ENCODE measurements around the gene ENG. TPM values are rescaled to one million over a fixed set of nuclear protein-coding genes. Genes with fewer than 3 reads are reported as not detected.

Gene ENG
- total and polyA plus RNA-seq, 2 of the 8 experiments (the other 6 are each of a cell fraction or from before 2014, with no cell fraction given) = 1.8 to 4.4 TPM

- Histone ChIP-seq H2AFZ (ENCODE audit: low read length) (no peak overlapping the region), H3K4me3 (ENCODE audit: extremely low read depth in 1 of 4, insufficient read depth in 2 of 4, low read depth in 3 of 4, low read length in 4 of 4) (no peak overlapping the region), H3K56ac (replicated peaks; ENCODE audit: insufficient read length, low read depth, low read length) (no peak overlapping the region), H3K14ac (ENCODE audit: insufficient read length) (no peak overlapping the region), H4K20me1 (replicated peaks in 1 of 2; ENCODE audit: control insufficient read depth in 1 of 2, insufficient read depth in 2 of 2, low read length in 2 of 2) (no peaks in the 10 kb centered on the region), H4K8ac (ENCODE audit: extremely low read depth, insufficient read depth, low read length) (no peak overlapping the region), H3K27ac (ENCODE audit: low read depth, low read length) (no peak overlapping the region), H3K23me2 (ENCODE audit: low read depth, low read length) (no peaks in the 10 kb centered on the region), H2BK20ac (ENCODE audit: low read length) (no peak overlapping the region), H3K36me3 (ENCODE audit: control insufficient read depth in 2 of 4, insufficient read depth in 4 of 4, low read length in 3 of 4) (no peaks in the 10 kb centered on the region), H4K5ac (ENCODE audit: insufficient read length, low read depth, low read length) (no peak overlapping the region), H3K4me1 (replicated peaks in 1 of 4; ENCODE audit: control insufficient read depth in 3 of 4, insufficient read depth in 4 of 4, low read length in 3 of 4) (peaks cover 0 to 7% (median 3%) of the 10 kb centered on the region in 4 experiments; a peak in 4 of 7 replicates), H3K79me1 (ENCODE audit: low read depth, low read length) (no peaks in the 10 kb centered on the region), H2AK5ac (ENCODE audit: low read depth, low read length) (no peak overlapping the region), H3K9me3 (ENCODE audit: insufficient read depth in 2 of 2, low read depth in 1 of 2, low read length in 1 of 2) (no peaks in the 10 kb centered on the region), H3K27me3 (replicated peaks in 1 of 4; ENCODE audit: control insufficient read depth in 3 of 4, extremely low read depth in 1 of 4, insufficient read depth in 3 of 4, low read length in 3 of 4) (no peaks in the 10 kb centered on the region), H3K18ac (ENCODE audit: extremely low read depth, low read length) (no peak overlapping the region), H3K9ac (replicated peaks in 1 of 4; ENCODE audit: extremely low read depth in 1 of 4, low read depth in 3 of 4, low read length in 3 of 4) (no peak overlapping the region), H3K4me2 (ENCODE audit: insufficient read depth in 1 of 2, low read depth in 2 of 2, low read length in 2 of 2) (no peak overlapping the region), H3K4ac (replicated peaks; ENCODE audit: insufficient read length, low read depth, low read length) (no peak overlapping the region), H4K91ac (replicated peaks; ENCODE audit: insufficient read length, low read length) (no peak overlapping the region), H2BK5ac (ENCODE audit: low read depth, low read length) (no peak overlapping the region), H2BK15ac (ENCODE audit: low read length) (no peak overlapping the region), H3K23ac (ENCODE audit: insufficient read length) (no peak overlapping the region), H2BK12ac (ENCODE audit: low read depth, low read length) (no peak overlapping the region), H2BK120ac (replicated peaks; ENCODE audit: low read depth, low read length) (no peak overlapping the region), H3K79me2 (ENCODE audit: control insufficient read depth in 1 of 2, insufficient read depth in 2 of 2, low read length in 2 of 2) (no peaks in the 10 kb centered on the region)
- CTCF ChIA-PET (ENCODE audit: partially characterized antibody) = interaction anchor here (1.0 to 7.9 kb wide), 4 partner anchors 19 to 40 kb away, joined by 3 to 51 read pairs (median 4); no protein-coding TSS in a partner anchor
- DNase-seq (ENCODE audit: low read depth in 1 of 2, low spot score in 2 of 2) (no peak), FAIRE-seq (no peak)
- 90% methylated on average over 1 of the region's 1 CpG; no CpG with 5 or more reads in 1 of the 2 experiments for WGBS, 2 experiments (ENCODE audit: extremely low coverage in 1 of 2, insufficient coverage in 1 of 2, insufficient read length in 1 of 2, insufficient replicate concordance in 2 of 2, low coverage in 1 of 2, low lambda C conversion rate in 2 of 2, missing lambda C conversion rate in 1 of 2)
- POLR2A ChIA-PET (ENCODE audit: partially characterized antibody) = interaction anchor here (0.8 to 1.6 kb wide), 2 partner anchors 9 to 16 kb away, joined by 3 read pairs; no protein-coding TSS in a partner anchor
- TF ChIP-seq SAP30 (IDR thresholded peaks at IDR 0.05; ENCODE audit: insufficient read depth, insufficient replicate concordance, low read length) (no peak), POLR2A (IDR thresholded peaks at IDR 0.05; ENCODE audit: control extremely low read depth in 1 of 2, low read depth in 2 of 2, low read length in 2 of 2) (no peak), ZNF274 (IDR thresholded peaks at IDR 0.05; ENCODE audit: borderline replicate concordance, extremely low read depth, low read length) (no peak), GTF2F1 (IDR thresholded peaks at IDR 0.05; ENCODE audit: borderline replicate concordance, low read depth, low read length) (no peak), KDM4A (IDR thresholded peaks at IDR 0.05; ENCODE audit: low read depth, low read length, severe bottlenecking) (no peak), FOSL1 (IDR thresholded peaks at IDR 0.05; ENCODE audit: insufficient read depth, low read depth, low read length) (no peak), CTCF (IDR thresholded peaks at IDR 0.05; ENCODE audit: control extremely low read depth in 1 of 3, insufficient read depth in 1 of 3, low read depth in 1 of 3, low read length in 3 of 3) (no peak), POLR2AphosphoS5 (IDR thresholded peaks at IDR 0.05; ENCODE audit: low read depth, low read length) (no peak), RAD21 (IDR thresholded peaks at IDR 0.05 in 1 of 2, conservative IDR thresholded peaks at IDR 0.05 in 1 of 2; ENCODE audit: low read depth in 2 of 2, low read length in 2 of 2) (no peak), ASH2L (IDR thresholded peaks at IDR 0.05; ENCODE audit: low read length) (no peak), GABPA (IDR thresholded peaks at IDR 0.05; ENCODE audit: borderline replicate concordance, insufficient read depth, low read length) (no peak)
Measured at GRCh38 chr9:127833555-127833954, 20.9 kb downstream of the ENG start.
